ENCODE measurements around the gene AFG3L2. TPM values are rescaled to one million over a fixed set of nuclear protein-coding genes. Genes with fewer than 3 reads are reported as not detected.
A peak's percentile ranks its signal among the peaks of the same experiment; 100 is the strongest.

Gene AFG3L2
- total RNA-seq, 1 donor from 2014 or later: 66.8 TPM

GRCh38 chr18:12310762-12311161 is 66.3 kb downstream of the AFG3L2 start:
- Mint-ChIP-seq H3K27ac (no peak overlapping the region), H3K4me3 (no peak overlapping the region), H3K27me3 (ENCODE audit: insufficient read depth) (peaks cover 25% of the 10 kb centered on the region), H3K9me3 (peaks cover 15% of the 10 kb centered on the region), H3K36me3 (ENCODE audit: low read depth) (peaks cover 27% of the 10 kb centered on the region), H3K4me1 (ENCODE audit: low read depth) (peaks cover 19% of the 10 kb centered on the region)
- intact Hi-C loops (cut with micrococcal nuclease): no loop called here
- DNase-seq (ENCODE audit: low spot score): no peak

DNA sequence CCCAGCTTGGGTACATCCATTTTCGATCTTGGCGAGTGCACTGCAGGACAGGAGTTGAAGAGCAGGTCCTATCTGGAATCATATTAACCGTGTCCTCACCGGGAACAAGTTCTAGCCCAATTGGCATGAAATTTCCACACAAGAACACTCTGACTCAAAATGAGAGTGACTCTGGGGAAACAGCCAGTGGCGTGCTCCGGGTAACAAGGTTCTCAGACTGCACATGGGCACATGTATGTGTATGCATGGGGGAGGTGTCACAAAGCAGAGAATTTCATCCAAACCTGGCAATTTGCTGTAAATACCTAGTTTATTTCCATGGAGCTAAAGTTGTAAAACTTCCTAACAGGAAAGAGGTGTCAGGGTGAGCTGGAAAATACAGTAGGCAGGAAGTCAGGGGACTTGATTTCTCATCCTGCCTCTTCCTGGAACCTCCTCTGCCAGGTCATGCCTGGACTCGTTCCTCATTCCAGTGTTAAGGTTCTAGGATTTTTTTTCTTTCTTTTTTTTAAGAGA is 67.3 kb downstream of the AFG3L2 start:
- Mint-ChIP-seq H3K27me3 (ENCODE audit: insufficient read depth) (peaks cover 28% of the 10 kb centered on the region), H3K4me3 (peak overlapping the region; percentile 80), H3K4me1 (ENCODE audit: low read depth) (peaks cover 19% of the 10 kb centered on the region), H3K36me3 (ENCODE audit: low read depth) (peaks cover 27% of the 10 kb centered on the region), H3K9me3 (peaks cover 15% of the 10 kb centered on the region), H3K27ac (no peak overlapping the region)
- intact Hi-C loops (cut with micrococcal nuclease): loop anchor here (2.0 to 5.0 kb wide), 5 partner anchors 19 to 459 kb away; partner anchors contain the start of genes AFG3L2, CHMP1B, IMPA2 and MPPE1
- no peak for DNase-seq (ENCODE audit: low spot score)

- intact Hi-C loops (cut with micrococcal nuclease): loop anchor here (2.0 to 5.0 kb wide), 5 partner anchors 20 to 458 kb away; partner anchors contain the start of genes AFG3L2, CHMP1B, IMPA2 and MPPE1
- H3K4me1 Mint-ChIP-seq (ENCODE audit: low read depth): peaks cover 19% of the 10 kb centered on the region
- H3K27ac Mint-ChIP-seq: peak overlapping the region; percentile 76
- peak; percentile 21 for DNase-seq (ENCODE audit: low spot score)
- H3K4me3 Mint-ChIP-seq: peak overlapping the region; percentile 80
- peaks cover 24% of the 10 kb centered on the region for H3K36me3 Mint-ChIP-seq (ENCODE audit: low read depth)
- peaks cover 32% of the 10 kb centered on the region for H3K27me3 Mint-ChIP-seq (ENCODE audit: insufficient read depth)
- peaks cover 13% of the 10 kb centered on the region for H3K9me3 Mint-ChIP-seq
Measured at GRCh38 chr18:12308386-12309100, 68.5 kb downstream of the AFG3L2 start.

- Mint-ChIP-seq H3K4me3 (peak within 1 kb of the TSS; percentile 87), H3K27me3 (ENCODE audit: insufficient read depth) (peaks cover 32% of the 10 kb centered on the region), H3K4me1 (ENCODE audit: low read depth) (peaks cover 19% of the 10 kb centered on the region), H3K9me3 (peaks cover 7% of the 10 kb centered on the region), H3K27ac (peak within 1 kb of the TSS; percentile 78), H3K36me3 (ENCODE audit: low read depth) (peaks cover 17% of the 10 kb centered on the region)
- intact Hi-C loops (cut with micrococcal nuclease): loop anchor here (2.0 to 5.0 kb wide), 5 partner anchors 21 to 457 kb away; partner anchors contain the start of genes AFG3L2, CHMP1B, IMPA2 and MPPE1
- peak; percentile 41 for DNase-seq (ENCODE audit: low spot score)
Measured at GRCh38 chr18:12307701-12308385, 69.2 kb downstream of the AFG3L2 start, which contains the start of gene TUBB6. Gene TUBB6, plus strand, starts transcription at chr18:12308241. Its CDS starts 52 bp downstream, at chr18:12308293.

DNA sequence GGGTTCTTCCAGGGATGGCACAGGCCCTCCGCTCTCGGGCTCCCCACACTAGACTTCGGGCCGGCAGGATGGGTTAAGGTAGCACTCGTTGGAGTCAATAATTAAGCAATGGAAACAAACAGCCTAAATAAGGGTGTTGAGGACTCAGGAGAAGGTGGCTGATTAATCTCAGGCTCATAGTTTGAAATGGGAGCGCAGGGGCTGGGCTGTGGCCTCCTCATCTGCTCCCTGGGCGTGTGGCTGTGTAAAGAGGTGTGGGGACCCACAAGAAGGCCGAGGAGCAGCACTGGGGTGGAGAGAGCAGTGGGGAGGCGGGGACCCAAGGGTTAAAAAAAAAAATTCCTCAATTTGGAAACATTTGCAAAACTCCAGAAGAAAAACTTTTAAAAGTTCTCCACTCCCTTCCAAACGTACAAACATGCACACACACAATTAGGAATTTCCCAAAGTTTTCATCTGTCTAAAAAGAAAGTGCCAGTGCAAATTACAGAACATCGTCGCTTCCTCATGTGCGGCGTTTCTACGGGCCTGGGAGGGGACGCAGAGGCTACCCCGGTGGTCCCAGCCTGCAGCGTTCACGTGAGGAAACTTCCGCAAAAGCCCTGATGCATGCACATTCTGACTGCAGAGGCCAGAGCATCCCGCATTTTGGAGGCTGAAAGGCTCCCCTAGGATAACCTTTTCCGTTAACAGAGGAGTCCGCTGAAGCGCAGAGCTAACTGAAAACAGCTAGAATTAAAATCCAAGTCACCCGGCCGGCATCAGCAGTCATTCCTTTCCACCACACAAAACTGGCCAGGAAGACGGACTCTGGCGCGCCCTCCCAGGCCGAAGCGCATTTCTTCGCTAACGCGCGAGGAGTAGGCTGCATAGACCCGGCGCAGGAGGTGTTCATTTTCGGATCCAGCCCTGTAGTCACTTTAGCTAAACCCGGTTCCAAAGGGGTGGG is 70.0 kb downstream of the AFG3L2 start:
- Mint-ChIP-seq H3K27ac (peak overlapping the region; percentile 78), H3K9me3 (peaks cover 6% of the 10 kb centered on the region), H3K4me3 (peak overlapping the region; percentile 87), H3K27me3 (ENCODE audit: insufficient read depth) (peaks cover 32% of the 10 kb centered on the region), H3K36me3 (ENCODE audit: low read depth) (peaks cover 13% of the 10 kb centered on the region), H3K4me1 (ENCODE audit: low read depth) (peaks cover 19% of the 10 kb centered on the region)
- DNase-seq (ENCODE audit: low spot score): no peak
- intact Hi-C loops (cut with micrococcal nuclease): loop anchor here (5.0 kb wide), 2 partner anchors 325 to 400 kb away; partner anchors contain the start of genes IMPA2 and MPPE1

DNA sequence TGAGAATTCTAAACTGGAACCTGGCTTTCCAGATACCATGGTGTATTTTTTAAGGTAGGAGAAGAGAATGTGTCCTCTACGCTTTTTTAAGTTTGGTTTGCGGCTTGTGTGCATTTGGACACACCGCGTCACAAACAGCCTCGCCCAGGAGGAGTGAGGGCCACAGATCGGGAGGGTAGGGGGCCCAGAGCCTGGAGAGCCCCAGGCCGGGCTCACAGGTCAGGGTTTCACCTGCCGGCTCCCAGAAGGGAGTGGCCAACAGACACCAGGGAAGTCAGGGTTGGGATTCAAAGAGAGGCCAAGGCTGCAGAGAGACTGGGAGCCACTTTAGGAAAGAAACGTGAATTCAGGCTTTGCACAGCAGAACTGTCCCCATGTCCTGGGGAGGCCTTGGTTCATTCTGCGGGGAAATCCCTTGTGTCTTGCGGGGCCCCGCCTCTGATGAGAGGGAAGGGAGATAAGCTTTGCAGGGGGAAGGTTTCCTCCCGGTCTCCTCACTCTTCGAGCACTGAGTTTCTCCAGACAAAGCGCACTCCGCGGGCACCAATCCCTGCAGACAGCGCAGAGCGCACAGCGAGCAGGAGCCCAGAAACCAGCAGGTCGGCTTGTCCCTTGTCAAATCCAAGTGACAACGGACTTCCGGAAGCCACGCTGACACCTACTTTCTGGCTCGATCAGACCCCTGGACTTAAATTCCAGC is 70.9 kb downstream of the AFG3L2 start:
- Mint-ChIP-seq H3K36me3 (ENCODE audit: low read depth) (peaks cover 8% of the 10 kb centered on the region), H3K9me3 (no peaks in the 10 kb centered on the region), H3K4me3 (no peak overlapping the region), H3K4me1 (ENCODE audit: low read depth) (peaks cover 19% of the 10 kb centered on the region), H3K27ac (no peak overlapping the region), H3K27me3 (ENCODE audit: insufficient read depth) (peaks cover 32% of the 10 kb centered on the region)
- intact Hi-C loops (cut with micrococcal nuclease): loop anchor here (5.0 kb wide), 2 partner anchors 324 to 399 kb away; partner anchors contain the start of genes IMPA2 and MPPE1
- no peak for DNase-seq (ENCODE audit: low spot score)

DNA sequence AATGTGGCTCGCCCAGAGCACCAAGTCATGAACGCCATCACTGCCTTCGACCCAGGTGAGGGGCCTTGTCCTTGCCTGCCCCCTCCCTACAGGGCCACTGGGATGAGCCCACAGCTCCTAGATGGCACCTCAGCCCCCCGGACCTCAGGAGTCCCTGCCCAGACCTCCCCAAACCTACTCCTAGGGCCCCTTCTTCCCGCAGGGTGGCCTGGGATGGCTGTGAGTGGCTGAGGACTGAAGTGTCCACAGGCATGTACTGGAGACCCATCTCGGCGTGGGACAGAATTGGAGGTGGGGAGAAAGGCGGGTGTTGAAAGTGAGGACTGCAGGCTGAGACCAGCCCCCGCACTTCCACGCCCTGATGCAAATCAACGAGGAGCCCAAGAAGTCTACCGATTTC is 71.8 kb downstream of the AFG3L2 start:
- no peak overlapping the region for H3K4me3 Mint-ChIP-seq
- intact Hi-C loops (cut with micrococcal nuclease): loop anchor here (5.0 kb wide), 2 partner anchors 323 to 398 kb away; partner anchors contain the start of genes IMPA2 and MPPE1
- peaks cover 36% of the 10 kb centered on the region for H3K27me3 Mint-ChIP-seq (ENCODE audit: insufficient read depth)
- no peak overlapping the region for H3K27ac Mint-ChIP-seq
- no peak for DNase-seq (ENCODE audit: low spot score)
- H3K4me1 Mint-ChIP-seq (ENCODE audit: low read depth): peaks cover 19% of the 10 kb centered on the region
- H3K9me3 Mint-ChIP-seq: no peaks in the 10 kb centered on the region
- H3K36me3 Mint-ChIP-seq (ENCODE audit: low read depth): peaks cover 6% of the 10 kb centered on the region

DNA sequence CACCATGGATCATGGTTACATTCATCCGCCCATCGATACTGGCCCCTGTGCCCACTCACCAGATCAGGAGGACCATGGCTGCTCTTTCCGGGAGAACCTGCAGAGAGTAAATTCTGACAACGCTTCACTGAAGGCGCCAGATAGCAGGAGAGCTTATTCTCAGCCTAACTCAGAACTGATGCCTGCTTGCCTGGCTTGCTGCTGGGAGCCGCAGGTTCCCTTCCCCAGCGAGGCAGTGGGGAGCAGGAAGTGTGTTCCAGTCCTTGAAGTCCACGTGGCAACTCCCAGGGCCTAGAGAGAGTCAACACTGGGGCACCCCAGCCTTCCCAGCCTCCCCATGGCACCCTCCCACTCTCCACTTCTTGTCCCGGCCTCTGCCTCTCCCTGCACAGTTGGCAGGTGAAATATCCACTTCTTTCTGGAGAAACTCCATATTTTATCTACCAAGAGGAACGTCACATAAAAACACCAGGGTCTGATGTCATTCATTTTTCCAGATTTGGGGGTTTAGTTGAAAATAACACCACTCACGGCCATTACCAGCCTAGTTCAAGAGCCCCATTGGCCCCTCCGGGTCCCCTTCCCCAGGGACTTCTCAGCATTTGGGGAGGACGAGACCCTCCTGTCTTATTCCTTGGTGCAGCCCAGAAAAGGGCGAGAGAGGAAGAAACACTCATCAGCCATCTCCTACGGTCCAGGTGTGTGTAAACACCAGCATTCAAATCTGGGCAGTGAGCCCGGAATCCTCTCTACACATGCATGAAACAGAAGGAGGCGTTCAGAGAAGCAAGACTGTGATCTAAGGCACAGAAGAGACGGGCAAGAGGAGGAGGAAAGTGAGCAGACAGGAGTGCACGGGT is 72.4 kb downstream of the AFG3L2 start:
- Mint-ChIP-seq H3K27ac (no peak overlapping the region), H3K9me3 (no peaks in the 10 kb centered on the region), H3K36me3 (ENCODE audit: low read depth) (peaks cover 3% of the 10 kb centered on the region), H3K4me1 (ENCODE audit: low read depth) (peaks cover 17% of the 10 kb centered on the region), H3K27me3 (ENCODE audit: insufficient read depth) (peaks cover 35% of the 10 kb centered on the region), H3K4me3 (no peak overlapping the region)
- DNase-seq (ENCODE audit: low spot score): no peak
- intact Hi-C loops (cut with micrococcal nuclease): loop anchor here (5.0 kb wide), 2 partner anchors 322 to 397 kb away; partner anchors contain the start of genes IMPA2 and MPPE1

- no peak overlapping the region for H3K27ac Mint-ChIP-seq
- DNase-seq (ENCODE audit: low spot score): no peak
- H3K36me3 Mint-ChIP-seq (ENCODE audit: low read depth): no peaks in the 10 kb centered on the region
- H3K27me3 Mint-ChIP-seq (ENCODE audit: insufficient read depth): peaks cover 33% of the 10 kb centered on the region
- no peaks in the 10 kb centered on the region for H3K9me3 Mint-ChIP-seq
- H3K4me1 Mint-ChIP-seq (ENCODE audit: low read depth): peaks cover 12% of the 10 kb centered on the region
- H3K4me3 Mint-ChIP-seq: no peak overlapping the region
- intact Hi-C loops (cut with micrococcal nuclease): no loop called here
Measured at GRCh38 chr18:12302391-12303147, 74.5 kb downstream of the AFG3L2 start.

GRCh38 chr18:12301263-12302005 is 75.6 kb downstream of the AFG3L2 start:
- Mint-ChIP-seq H3K4me1 (ENCODE audit: low read depth) (peaks cover under 1% of the 10 kb centered on the region), H3K27me3 (ENCODE audit: insufficient read depth) (peaks cover 22% of the 10 kb centered on the region), H3K27ac (no peak overlapping the region), H3K4me3 (no peak overlapping the region), H3K36me3 (ENCODE audit: low read depth) (no peaks in the 10 kb centered on the region), H3K9me3 (no peaks in the 10 kb centered on the region)
- intact Hi-C loops (cut with micrococcal nuclease): no loop called here
- no peak for DNase-seq (ENCODE audit: low spot score)
